C4-2B (cell line): Measurements from ENCODE around the gene LGALS7B.

Experiments used
- ZFX ChIP-seq: fragments of 450-650 bp; IDR thresholded peaks from 2 replicates; pipeline ENCODE4 v1.6.1; 2017
- TF ChIP-seq, protein P1 (sequence below): fragments of 450-650 bp; conservative IDR thresholded peaks from 2 replicates; pipeline ENCODE4 v1.5.1; 2017; ENCODE audit warnings: mild to moderate bottlenecking

DNA sequence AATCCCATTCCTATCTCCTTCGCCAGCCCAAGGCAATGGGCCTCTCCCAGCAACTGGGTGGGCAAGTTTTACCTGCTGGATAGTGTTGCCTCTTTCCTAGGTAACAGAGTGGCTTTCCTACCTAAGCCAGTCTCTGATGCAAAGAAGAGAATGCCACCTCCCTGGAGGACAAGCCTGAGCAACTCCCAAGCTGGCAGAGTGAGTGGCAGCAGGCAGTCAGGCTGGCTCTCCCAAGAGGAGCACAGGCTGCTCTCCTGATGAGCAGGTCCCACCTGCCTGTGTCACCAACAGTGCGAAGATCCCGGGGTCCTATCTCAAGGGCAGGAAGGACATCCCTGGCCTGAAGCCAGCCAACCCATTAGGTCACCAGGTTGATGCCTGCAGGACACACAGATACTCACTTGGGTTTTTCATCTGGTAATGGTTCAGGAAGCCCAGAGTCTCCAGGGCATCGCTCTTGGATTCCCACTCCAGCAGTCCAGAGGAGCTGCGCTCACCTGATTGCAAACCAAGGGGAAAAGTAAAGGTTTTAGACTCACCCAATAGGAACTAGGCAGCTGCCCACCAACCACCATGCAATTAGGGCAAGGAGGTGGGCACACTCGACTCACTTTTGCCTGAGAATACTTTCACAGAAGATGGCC lies 48.1 kb downstream of the LGALS7B start:
- TF ChIP-seq ZFX = no peak
- TF ChIP-seq, protein P1, sequence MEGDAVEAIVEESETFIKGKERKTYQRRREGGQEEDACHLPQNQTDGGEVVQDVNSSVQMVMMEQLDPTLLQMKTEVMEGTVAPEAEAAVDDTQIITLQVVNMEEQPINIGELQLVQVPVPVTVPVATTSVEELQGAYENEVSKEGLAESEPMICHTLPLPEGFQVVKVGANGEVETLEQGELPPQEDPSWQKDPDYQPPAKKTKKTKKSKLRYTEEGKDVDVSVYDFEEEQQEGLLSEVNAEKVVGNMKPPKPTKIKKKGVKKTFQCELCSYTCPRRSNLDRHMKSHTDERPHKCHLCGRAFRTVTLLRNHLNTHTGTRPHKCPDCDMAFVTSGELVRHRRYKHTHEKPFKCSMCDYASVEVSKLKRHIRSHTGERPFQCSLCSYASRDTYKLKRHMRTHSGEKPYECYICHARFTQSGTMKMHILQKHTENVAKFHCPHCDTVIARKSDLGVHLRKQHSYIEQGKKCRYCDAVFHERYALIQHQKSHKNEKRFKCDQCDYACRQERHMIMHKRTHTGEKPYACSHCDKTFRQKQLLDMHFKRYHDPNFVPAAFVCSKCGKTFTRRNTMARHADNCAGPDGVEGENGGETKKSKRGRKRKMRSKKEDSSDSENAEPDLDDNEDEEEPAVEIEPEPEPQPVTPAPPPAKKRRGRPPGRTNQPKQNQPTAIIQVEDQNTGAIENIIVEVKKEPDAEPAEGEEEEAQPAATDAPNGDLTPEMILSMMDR = no peak
